ENCODE measurements around the gene ILKAP.

DNA sequence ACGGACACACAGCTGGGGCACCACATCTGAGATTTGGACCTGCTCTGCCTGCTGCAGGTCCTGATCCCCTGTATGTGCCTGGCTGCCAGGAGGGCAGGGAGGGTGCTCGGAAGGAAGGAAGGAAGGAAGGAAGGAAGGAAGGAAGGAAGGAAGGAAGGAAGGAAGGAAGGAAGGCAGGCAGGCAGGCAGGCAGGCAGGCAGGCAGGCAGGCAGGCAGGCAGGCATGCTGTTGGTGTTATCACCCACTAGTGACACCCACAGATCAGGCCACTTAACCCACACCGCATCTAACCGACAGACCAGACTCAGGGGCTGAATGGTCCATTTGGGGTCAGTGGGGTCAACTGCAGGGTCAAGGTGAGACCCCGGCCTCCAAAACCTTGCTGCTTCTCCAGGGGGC lies 59.2 kb downstream of the ILKAP start:
- TF ChIP-seq, protein P1, sequence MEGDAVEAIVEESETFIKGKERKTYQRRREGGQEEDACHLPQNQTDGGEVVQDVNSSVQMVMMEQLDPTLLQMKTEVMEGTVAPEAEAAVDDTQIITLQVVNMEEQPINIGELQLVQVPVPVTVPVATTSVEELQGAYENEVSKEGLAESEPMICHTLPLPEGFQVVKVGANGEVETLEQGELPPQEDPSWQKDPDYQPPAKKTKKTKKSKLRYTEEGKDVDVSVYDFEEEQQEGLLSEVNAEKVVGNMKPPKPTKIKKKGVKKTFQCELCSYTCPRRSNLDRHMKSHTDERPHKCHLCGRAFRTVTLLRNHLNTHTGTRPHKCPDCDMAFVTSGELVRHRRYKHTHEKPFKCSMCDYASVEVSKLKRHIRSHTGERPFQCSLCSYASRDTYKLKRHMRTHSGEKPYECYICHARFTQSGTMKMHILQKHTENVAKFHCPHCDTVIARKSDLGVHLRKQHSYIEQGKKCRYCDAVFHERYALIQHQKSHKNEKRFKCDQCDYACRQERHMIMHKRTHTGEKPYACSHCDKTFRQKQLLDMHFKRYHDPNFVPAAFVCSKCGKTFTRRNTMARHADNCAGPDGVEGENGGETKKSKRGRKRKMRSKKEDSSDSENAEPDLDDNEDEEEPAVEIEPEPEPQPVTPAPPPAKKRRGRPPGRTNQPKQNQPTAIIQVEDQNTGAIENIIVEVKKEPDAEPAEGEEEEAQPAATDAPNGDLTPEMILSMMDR (IDR thresholded peaks at IDR 0.05): no peak
- no peak for TF ChIP-seq POLR2A (IDR thresholded peaks at IDR 0.05)
